Measurements from ENCODE around the gene ARHGEF10L.

Gene ARHGEF10L

GRCh38 chr1:17563494-17564281 lies 24.2 kb downstream of the ARHGEF10L start:
- TF ChIP-seq CTCF (IDR thresholded peaks at IDR 0.05) = no peak
- Mint-ChIP-seq H3K9me3 (no peaks in the 10 kb centered on the region), H3K27me3 (ENCODE audit: low read depth, poor library complexity) (peaks cover 3% of the 10 kb centered on the region)

GRCh38 chr1:17564458-17565393 lies 25.2 kb downstream of the ARHGEF10L start:
- no peak for TF ChIP-seq CTCF (IDR thresholded peaks at IDR 0.05)
- no peak for DNase-seq
- peak overlapping the region; percentile 53 for H3K4me3 Mint-ChIP-seq
- no peaks in the 10 kb centered on the region for H3K36me3 Mint-ChIP-seq (ENCODE audit: low read depth)
- H3K27me3 Mint-ChIP-seq (ENCODE audit: low read depth, poor library complexity) = peaks cover 3% of the 10 kb centered on the region
- peak overlapping the region; percentile 36 for H3K27ac Mint-ChIP-seq
- H3K4me1 Mint-ChIP-seq = peaks cover 78% of the 10 kb centered on the region
- no peaks in the 10 kb centered on the region for H3K9me3 Mint-ChIP-seq

More at GRCh38 chr1:17563494-17564281, 24.2 kb downstream of the ARHGEF10L start:
- H3K4me1 Mint-ChIP-seq = peaks cover 77% of the 10 kb centered on the region
- H3K27ac Mint-ChIP-seq = no peak overlapping the region
- no peak for DNase-seq
- no peaks in the 10 kb centered on the region for H3K36me3 Mint-ChIP-seq (ENCODE audit: low read depth)
- no peak overlapping the region for H3K4me3 Mint-ChIP-seq

GRCh38 chr1:17565461-17566252 lies 26.2 kb downstream of the ARHGEF10L start:
- peaks cover 6% of the 10 kb centered on the region for H3K27me3 Mint-ChIP-seq (ENCODE audit: low read depth, poor library complexity)
- H3K9me3 Mint-ChIP-seq = no peaks in the 10 kb centered on the region
- H3K36me3 Mint-ChIP-seq (ENCODE audit: low read depth) = no peaks in the 10 kb centered on the region
- peak overlapping the region; percentile 53 for H3K4me3 Mint-ChIP-seq
- H3K4me1 Mint-ChIP-seq = peaks cover 82% of the 10 kb centered on the region
- H3K27ac Mint-ChIP-seq = peak overlapping the region; percentile 14
- TF ChIP-seq CTCF (IDR thresholded peaks at IDR 0.05) = no peak
- no peak for DNase-seq

GRCh38 chr1:17566417-17566816 lies 26.9 kb downstream of the ARHGEF10L start:
- Mint-ChIP-seq H3K4me1 (peaks cover 85% of the 10 kb centered on the region), H3K9me3 (no peaks in the 10 kb centered on the region), H3K27ac (no peak overlapping the region), H3K36me3 (ENCODE audit: low read depth) (no peaks in the 10 kb centered on the region), H3K27me3 (ENCODE audit: low read depth, poor library complexity) (peaks cover 6% of the 10 kb centered on the region), H3K4me3 (no peak overlapping the region)
- DNase-seq = no peak
- TF ChIP-seq CTCF (IDR thresholded peaks at IDR 0.05) = no peak

GRCh38 chr1:17566892-17567291 lies 27.4 kb downstream of the ARHGEF10L start:
- no peak overlapping the region for H3K27ac Mint-ChIP-seq
- H3K4me3 Mint-ChIP-seq = no peak overlapping the region
- no peak for TF ChIP-seq CTCF (IDR thresholded peaks at IDR 0.05)
- H3K4me1 Mint-ChIP-seq = peaks cover 85% of the 10 kb centered on the region
- DNase-seq = no peak
- H3K9me3 Mint-ChIP-seq = no peaks in the 10 kb centered on the region
- H3K36me3 Mint-ChIP-seq (ENCODE audit: low read depth) = no peaks in the 10 kb centered on the region
- peaks cover 6% of the 10 kb centered on the region for H3K27me3 Mint-ChIP-seq (ENCODE audit: low read depth, poor library complexity)

Data from nephron progenitor cell (in vitro differentiated cells).